Measurements from ENCODE around the gene SLC16A3. TPM values are rescaled to one million over a fixed set of nuclear protein-coding genes. Genes with fewer than 3 reads are reported as not detected.
A peak's percentile ranks its signal among the peaks of the same experiment; 100 is the strongest.

The SLC16A3 gene
- total RNA-seq, 2 experiments from 2014 or later = 93.4 to 99.0 TPM

DNA sequence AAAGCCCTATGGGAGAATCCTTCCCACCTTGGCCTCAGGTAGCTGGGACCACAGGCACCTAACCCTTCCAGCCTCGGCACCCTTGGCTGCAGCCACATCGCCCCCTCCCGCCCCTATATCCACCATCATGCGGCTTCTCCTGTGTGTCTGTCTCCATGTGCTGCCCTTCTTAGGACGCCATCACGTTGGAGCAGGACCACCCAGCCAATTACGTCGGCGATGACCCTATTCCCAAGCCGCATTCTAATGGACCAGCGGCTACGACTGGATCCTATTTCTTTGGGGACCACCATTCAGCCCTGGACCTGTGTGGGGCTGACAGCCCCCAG is 12.9 kb upstream of the SLC16A3 start:
- H3K27me3 Mint-ChIP-seq = no peaks in the 10 kb centered on the region
- H3K36me3 Mint-ChIP-seq (ENCODE audit: low read depth) = no peaks in the 10 kb centered on the region
- DNase-seq = peak in 1 of 14 experiments; percentile 5
- TF ChIP-seq CTCF (IDR thresholded peaks at IDR 0.05) = no peak
- Histone ChIP-seq H3K36me3 (ENCODE audit: insufficient read depth, low read length) (no peaks in the 10 kb centered on the region), H3K4me1 (ENCODE audit: insufficient read depth, low read length) (peaks cover 53% of the 10 kb centered on the region), H3K4me3 (ENCODE audit: low read length) (no peak overlapping the region), H3K27ac (ENCODE audit: low read depth in 1 of 2, low read length in 2 of 2) (peak overlapping the region in 1 of 2 donors; percentile 21), H3K9me3 (ENCODE audit: control insufficient read depth in 1 of 2, insufficient read depth in 1 of 2, low read length in 2 of 2) (peaks cover 0 to 4% of the 10 kb centered on the region in 2 experiments), H3K27me3 (ENCODE audit: control insufficient read depth in 1 of 2, insufficient read depth in 2 of 2, low read length in 2 of 2) (no peaks in the 10 kb centered on the region)
- ChIA-PET CTCF (interaction anchor here (1.1 to 1.2 kb wide), 3 partner anchors 10 to 105 kb away, joined by 3 to 6 read pairs (median 6); no protein-coding TSS in a partner anchor), POLR2A (interaction anchor here (1.0 to 2.2 kb wide), 2 partner anchors 10 to 13 kb away, joined by 3 to 5 read pairs; partner anchors contain the start of gene SLC16A3)
- ATAC-seq (ENCODE audit: poor library complexity) = no peak
- intact Hi-C loops (cut with DNase I, micrococcal nuclease) = loop anchor here in 1 of 2 experiments (2.0 kb wide), 1 partner anchor 15 kb away; no protein-coding TSS in a partner anchor
- no peaks in the 10 kb centered on the region for H3K9me3 Mint-ChIP-seq
- H3K27ac Mint-ChIP-seq = peak overlapping the region; percentile 88
- peak overlapping the region; percentile 69 for H3K4me3 Mint-ChIP-seq
- H3K4me1 Mint-ChIP-seq (ENCODE audit: low read depth) = peaks cover 37% of the 10 kb centered on the region

DNA sequence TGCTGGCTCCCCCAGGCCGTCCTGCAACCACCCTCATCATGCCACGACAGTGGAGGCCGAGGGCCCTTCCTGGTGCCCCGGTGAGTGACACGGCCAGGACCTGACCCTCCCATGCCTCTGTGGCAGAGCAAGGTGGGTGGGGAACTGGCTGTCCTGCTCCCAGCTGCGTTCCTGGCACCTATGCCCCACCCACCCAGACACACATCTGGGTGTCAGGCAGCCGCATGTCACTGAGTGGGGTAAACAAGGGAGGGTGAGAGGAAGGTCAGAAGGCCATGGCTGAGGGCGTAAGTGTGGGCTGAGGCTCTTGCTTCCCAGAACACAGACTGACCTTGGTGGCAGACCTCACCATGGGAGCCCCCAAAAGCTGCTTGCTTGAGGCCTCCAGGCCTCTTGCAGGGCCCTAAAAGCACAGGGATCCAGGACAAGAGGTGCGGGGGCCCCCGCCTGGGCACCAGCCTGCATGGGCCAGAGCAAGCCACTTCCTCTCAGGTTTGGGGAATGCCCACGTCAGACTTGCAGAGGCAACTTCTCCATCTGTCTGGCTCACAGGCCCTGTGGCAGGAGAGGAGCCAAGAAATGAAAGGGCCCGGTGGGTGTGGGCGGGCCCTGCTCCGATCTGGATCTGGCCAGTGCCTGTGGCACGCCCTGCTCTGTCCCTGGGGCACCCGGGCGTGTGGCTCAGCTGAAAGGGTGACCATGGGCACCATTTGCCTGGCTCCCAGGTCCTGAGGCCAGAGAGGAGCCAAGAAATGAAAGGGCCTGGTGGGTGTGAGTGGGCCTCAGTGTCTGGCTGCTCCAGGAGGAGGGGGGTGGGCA is 12.3 kb upstream of the SLC16A3 start:
- intact Hi-C loops (cut with DNase I, micrococcal nuclease) = loop anchor here in 1 of 2 experiments (2.0 kb wide), 1 partner anchor 16 kb away; no protein-coding TSS in a partner anchor
- peak overlapping the region; percentile 88 for H3K27ac Mint-ChIP-seq
- DNase-seq (peak in 6 of 14 experiments; percentile 33 to 87 (median 66)), ATAC-seq (ENCODE audit: poor library complexity) (peak; percentile 68)
- peaks cover 33% of the 10 kb centered on the region for H3K4me1 Mint-ChIP-seq (ENCODE audit: low read depth)
- H3K4me1 ChIP-seq (ENCODE audit: insufficient read depth, low read length) = peaks cover 47% of the 10 kb centered on the region
- H3K4me3 Mint-ChIP-seq = peak overlapping the region; percentile 69
- H3K9me3 Mint-ChIP-seq = no peaks in the 10 kb centered on the region
- no peaks in the 10 kb centered on the region for H3K36me3 ChIP-seq (ENCODE audit: insufficient read depth, low read length)
- no peaks in the 10 kb centered on the region for H3K27me3 Mint-ChIP-seq
- H3K36me3 Mint-ChIP-seq (ENCODE audit: low read depth) = no peaks in the 10 kb centered on the region
- no peaks in the 10 kb centered on the region for H3K27me3 ChIP-seq (ENCODE audit: control insufficient read depth in 1 of 2, insufficient read depth in 2 of 2, low read length in 2 of 2)
- H3K27ac ChIP-seq (ENCODE audit: low read depth in 1 of 2, low read length in 2 of 2) = peak overlapping the region; percentile 21 to 22
- no peak for TF ChIP-seq CTCF (IDR thresholded peaks at IDR 0.05)
- H3K9me3 ChIP-seq (ENCODE audit: control insufficient read depth in 1 of 2, insufficient read depth in 1 of 2, low read length in 2 of 2) = peaks cover 0 to 4% of the 10 kb centered on the region in 2 experiments
- no peak overlapping the region for H3K4me3 ChIP-seq (ENCODE audit: low read length)
- ChIA-PET CTCF (interaction anchor here (1.2 kb wide), 1 partner anchor 10 kb away, joined by 6 read pairs; no protein-coding TSS in a partner anchor), POLR2A (interaction anchor here (1.0 kb wide), 1 partner anchor 12 kb away, joined by 3 read pairs; the partner anchor contains the start of gene SLC16A3)

- DNase-seq (no peak), ATAC-seq (ENCODE audit: poor library complexity) (no peak)
- no peak for TF ChIP-seq CTCF (IDR thresholded peaks at IDR 0.05)
- H3K27me3 Mint-ChIP-seq = no peaks in the 10 kb centered on the region
- H3K9me3 Mint-ChIP-seq = no peaks in the 10 kb centered on the region
- peaks cover 0 to 4% of the 10 kb centered on the region in 2 experiments for H3K9me3 ChIP-seq (ENCODE audit: control insufficient read depth in 1 of 2, insufficient read depth in 1 of 2, low read length in 2 of 2)
- H3K4me3 Mint-ChIP-seq = no peak overlapping the region
- H3K27ac ChIP-seq (ENCODE audit: low read depth in 1 of 2, low read length in 2 of 2) = peak overlapping the region in 1 of 2 donors; percentile 22
- H3K36me3 ChIP-seq (ENCODE audit: insufficient read depth, low read length) = no peaks in the 10 kb centered on the region
- peaks cover 41% of the 10 kb centered on the region for H3K4me1 ChIP-seq (ENCODE audit: insufficient read depth, low read length)
- H3K4me3 ChIP-seq (ENCODE audit: low read length) = no peak overlapping the region
- no peaks in the 10 kb centered on the region for H3K36me3 Mint-ChIP-seq (ENCODE audit: low read depth)
- peak overlapping the region; percentile 88 for H3K27ac Mint-ChIP-seq
- POLR2A ChIA-PET = no interaction called here
- CTCF ChIA-PET = no interaction called here
- no peaks in the 10 kb centered on the region for H3K27me3 ChIP-seq (ENCODE audit: control insufficient read depth in 1 of 2, insufficient read depth in 2 of 2, low read length in 2 of 2)
- intact Hi-C loops (cut with DNase I, micrococcal nuclease) = loop anchor here in 1 of 2 experiments (2.0 kb wide), 1 partner anchor 16 kb away; no protein-coding TSS in a partner anchor
- H3K4me1 Mint-ChIP-seq (ENCODE audit: low read depth) = peaks cover 28% of the 10 kb centered on the region
These were observed 11.7 kb upstream of the SLC16A3 start for GRCh38 chr17:82217120-82217529.
